ENCODE results near the gene CRHR1.

- no peak for TF ChIP-seq CTCF (IDR thresholded peaks at IDR 0.05)
- no peak for TF ChIP-seq REST (IDR thresholded peaks at IDR 0.05; ENCODE audit: insufficient read depth in 1 of 2, low read depth in 2 of 2, low read length in 1 of 2)
- TF ChIP-seq POLR2AphosphoS5 (IDR thresholded peaks at IDR 0.05; ENCODE audit: low read depth, low read length): no peak
These were observed 63.6 kb downstream of the CRHR1 start for GRCh38 chr17:45847747-45848146.

Measured in Panc1 (cell line).